Stimulated activated memory B cell treated with anti-CD40 and anti-IgM and Interleukin-4, amounts not matched to agents 10 μg/mL and 1 μg/mL and 100 μg/mL, for 72 hours (primary cell): Measurements from ENCODE around the gene IL1F10.
"Not testable (repeated sequence)": the region's sequence is repeated elsewhere in the genome, so short reads cannot be mapped to it uniquely, and the experiment has no call there.

ENCODE experiments used
- ATAC-seq: fragments of 150-1000 bp; cut with Tn5 transposase; 2 replicates; pipeline ENCODE4 v1.10.0; 2021
- H3K27ac Mint-ChIP-seq: one replicate; pipeline ENCODE4 v1.8.0; 2022; ENCODE audit warnings: mild to moderate bottlenecking, mixed read lengths
- H3K27me3 Mint-ChIP-seq: one replicate; pipeline ENCODE4 v1.8.0; 2022; ENCODE audit warnings: mixed read lengths
- H3K36me3 Mint-ChIP-seq: one replicate; pipeline ENCODE4 v1.8.0; 2022; ENCODE audit warnings: mixed read lengths
- H3K4me1 Mint-ChIP-seq: one replicate; pipeline ENCODE4 v1.8.0; 2022; ENCODE audit warnings: mixed read lengths
- H3K4me3 Mint-ChIP-seq: one replicate; pipeline ENCODE4 v1.8.0; 2022; ENCODE audit warnings: mild to moderate bottlenecking, moderate library complexity, mixed read lengths
- H3K9me3 Mint-ChIP-seq: one replicate; pipeline ENCODE4 v1.8.0; 2022; ENCODE audit warnings: mixed read lengths

IL1F10 gene

DNA sequence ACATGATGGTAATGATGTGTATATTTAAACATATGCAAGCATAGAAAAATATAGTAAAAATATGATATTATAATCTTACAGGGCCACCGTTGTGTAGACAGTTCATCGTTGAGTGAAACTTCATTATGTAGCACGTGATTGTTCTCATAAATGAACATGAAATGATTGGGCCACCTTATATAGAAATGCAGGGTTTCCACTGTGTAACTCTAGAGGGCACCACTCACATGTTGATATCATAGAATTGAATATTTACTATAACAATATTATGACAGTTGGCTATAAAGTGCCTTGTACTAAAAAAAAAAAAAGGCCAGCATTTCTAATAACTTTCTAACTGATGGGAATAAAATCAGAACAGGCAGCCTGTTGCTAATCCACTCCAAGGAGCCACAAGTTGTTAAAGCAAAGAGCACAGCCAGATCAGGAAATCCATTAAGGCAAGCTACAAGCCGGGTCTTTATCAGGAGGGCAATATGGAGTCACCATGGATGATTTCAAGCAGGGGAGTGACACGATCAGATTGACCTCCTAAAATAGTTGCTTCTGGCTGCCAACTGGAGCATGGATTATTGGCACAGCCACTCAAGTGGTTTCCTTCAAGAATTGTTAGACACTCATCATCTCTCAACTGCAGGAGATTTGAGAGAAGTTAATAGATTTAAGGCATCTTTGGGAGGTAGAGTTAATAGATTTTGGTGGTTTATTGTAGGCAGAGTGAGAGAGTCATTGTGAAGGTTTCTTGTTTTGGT lies 16.7 kb downstream of the IL1F10 start:
- Mint-ChIP-seq H3K4me1 (peaks cover 6% of the 10 kb centered on the region), H3K9me3 (no peaks in the 10 kb centered on the region), H3K27me3 (peaks cover 22% of the 10 kb centered on the region), H3K4me3 (no peak overlapping the region), H3K27ac (no peak overlapping the region), H3K36me3 (no peaks in the 10 kb centered on the region)
- no peak for ATAC-seq

DNA sequence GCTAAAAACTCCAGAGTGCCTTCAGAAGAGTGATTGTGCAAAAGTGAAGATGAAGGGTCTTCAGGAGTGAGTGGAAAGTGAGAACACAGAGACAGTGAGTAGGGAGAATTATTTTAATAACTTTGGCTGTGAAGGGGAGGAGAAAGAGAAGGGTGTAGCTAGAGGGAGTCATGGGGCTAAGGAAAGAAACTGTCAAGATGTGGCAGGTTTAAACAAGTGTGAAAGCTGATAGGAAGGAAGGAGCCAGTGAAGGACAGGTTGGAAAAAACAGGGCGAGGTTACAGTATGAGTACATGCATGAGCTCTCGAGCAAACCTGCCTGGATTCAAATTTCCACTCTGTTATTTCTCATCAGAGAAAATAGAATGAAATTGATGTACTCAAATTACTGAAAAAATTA lies 17.8 kb downstream of the IL1F10 start:
- no peak for ATAC-seq
- Mint-ChIP-seq H3K27ac (peak overlapping the region; percentile 18), H3K27me3 (peaks cover 22% of the 10 kb centered on the region), H3K4me3 (no peak overlapping the region), H3K9me3 (no peaks in the 10 kb centered on the region), H3K4me1 (peaks cover 6% of the 10 kb centered on the region), H3K36me3 (no peaks in the 10 kb centered on the region)

GRCh38 chr2:113088213-113088992 lies 20.6 kb downstream of the IL1F10 start:
- no peak overlapping the region for H3K27ac Mint-ChIP-seq
- no peak overlapping the region for H3K4me3 Mint-ChIP-seq
- H3K9me3 Mint-ChIP-seq, result no peaks in the 10 kb centered on the region
- H3K36me3 Mint-ChIP-seq, result no peaks in the 10 kb centered on the region
- peaks cover 13% of the 10 kb centered on the region for H3K27me3 Mint-ChIP-seq
- peaks cover 2% of the 10 kb centered on the region for H3K4me1 Mint-ChIP-seq
- ATAC-seq, result no peak

- Mint-ChIP-seq H3K27me3 (peaks cover 12% of the 10 kb centered on the region), H3K27ac (no peak overlapping the region), H3K4me1 (no peaks in the 10 kb centered on the region), H3K36me3 (peaks cover under 1% of the 10 kb centered on the region), H3K9me3 (no peaks in the 10 kb centered on the region), H3K4me3 (no peak overlapping the region)
- ATAC-seq, result peak; percentile 74
Observed at GRCh38 chr2:113089916-113090315, 22.1 kb downstream of the IL1F10 start.

- peaks cover 6% of the 10 kb centered on the region for H3K36me3 Mint-ChIP-seq
- H3K4me1 Mint-ChIP-seq, result no peaks in the 10 kb centered on the region
- H3K4me3 Mint-ChIP-seq, result no peak overlapping the region
- no peak for ATAC-seq
- H3K27ac Mint-ChIP-seq, result no peak overlapping the region
- H3K27me3 Mint-ChIP-seq, result peaks cover 9% of the 10 kb centered on the region
- peaks cover 5% of the 10 kb centered on the region for H3K9me3 Mint-ChIP-seq
Observed at GRCh38 chr2:113091231-113091896, 23.6 kb downstream of the IL1F10 start.

- no peak overlapping the region for H3K4me3 Mint-ChIP-seq
- H3K27me3 Mint-ChIP-seq, result peaks cover 9% of the 10 kb centered on the region
- H3K9me3 Mint-ChIP-seq, result peaks cover 5% of the 10 kb centered on the region
- H3K36me3 Mint-ChIP-seq, result peaks cover 6% of the 10 kb centered on the region
- no peak overlapping the region for H3K27ac Mint-ChIP-seq
- ATAC-seq, result no peak
- H3K4me1 Mint-ChIP-seq, result peaks cover 6% of the 10 kb centered on the region
Observed at GRCh38 chr2:113092864-113093612, 25.3 kb downstream of the IL1F10 start.

DNA sequence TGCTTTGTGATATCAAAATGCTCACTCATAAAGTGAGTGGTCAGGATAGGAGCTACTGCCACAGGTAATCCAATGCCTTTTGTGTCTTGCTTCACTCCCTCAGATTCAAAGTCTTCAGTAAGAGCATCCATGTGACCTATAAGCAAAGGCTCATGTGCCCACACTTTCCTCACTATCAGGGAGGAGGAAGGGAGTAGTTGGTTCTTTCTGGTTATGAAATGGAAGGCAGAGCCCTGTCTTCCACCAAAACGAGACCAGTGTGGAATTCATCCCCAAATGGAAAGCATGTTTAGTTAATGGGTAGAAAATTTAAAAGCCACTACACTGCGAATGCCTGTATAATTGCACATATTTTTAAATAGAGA lies 25.8 kb downstream of the IL1F10 start:
- Mint-ChIP-seq H3K4me3 (no peak overlapping the region), H3K27me3 (peaks cover 9% of the 10 kb centered on the region), H3K36me3 (peaks cover 6% of the 10 kb centered on the region), H3K4me1 (peaks cover 11% of the 10 kb centered on the region), H3K9me3 (peaks cover 5% of the 10 kb centered on the region), H3K27ac (no peak overlapping the region)
- ATAC-seq, result no peak

- not testable (repeated sequence) for H3K36me3 Mint-ChIP-seq, H3K27ac Mint-ChIP-seq, ATAC-seq, H3K4me3 Mint-ChIP-seq, H3K9me3 Mint-ChIP-seq, H3K27me3 Mint-ChIP-seq
- peaks cover 11% of the 10 kb centered on the region for H3K4me1 Mint-ChIP-seq
Observed at GRCh38 chr2:113096306-113096705, 28.5 kb downstream of the IL1F10 start.

DNA sequence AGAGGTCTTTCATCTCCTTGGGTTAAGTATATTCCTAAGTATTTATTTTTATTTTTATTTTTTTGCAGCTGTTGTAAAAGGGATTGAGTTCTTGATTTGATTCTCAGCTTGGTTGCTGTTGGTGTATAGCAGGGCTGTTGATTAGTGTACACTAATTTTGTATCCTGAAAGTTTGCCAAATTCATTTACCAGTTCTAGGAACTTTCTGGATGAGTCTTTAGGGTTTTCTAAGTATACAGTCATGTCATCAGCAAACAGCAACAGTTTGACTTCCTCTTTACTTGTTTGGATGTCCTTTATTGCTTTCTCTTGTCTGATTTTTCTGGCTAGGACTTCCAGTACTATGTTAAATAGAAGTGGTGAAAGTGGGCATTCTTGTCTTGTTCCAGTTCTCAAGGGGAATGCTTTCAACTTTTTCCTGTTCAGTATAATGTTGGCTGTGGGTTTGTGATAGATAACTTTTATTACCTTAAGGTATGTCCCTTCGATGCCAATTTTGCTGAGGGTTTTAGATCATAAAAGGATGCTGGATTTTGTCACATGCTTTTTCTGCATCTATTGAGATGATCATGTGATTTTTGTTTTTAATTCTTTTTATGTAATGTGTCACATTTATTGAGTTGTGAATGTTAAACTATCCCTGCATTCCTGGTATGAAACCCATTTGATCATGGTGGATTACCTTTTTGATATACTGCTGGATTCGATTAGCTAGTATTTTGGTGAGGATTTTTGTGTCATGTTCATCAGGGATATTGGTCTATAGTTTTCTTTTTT lies 29.3 kb downstream of the IL1F10 start:
- H3K27me3 Mint-ChIP-seq, H3K4me3 Mint-ChIP-seq, H3K9me3 Mint-ChIP-seq, ATAC-seq, H3K36me3 Mint-ChIP-seq, H3K27ac Mint-ChIP-seq: not testable (repeated sequence)
- H3K4me1 Mint-ChIP-seq, result peaks cover 11% of the 10 kb centered on the region

DNA sequence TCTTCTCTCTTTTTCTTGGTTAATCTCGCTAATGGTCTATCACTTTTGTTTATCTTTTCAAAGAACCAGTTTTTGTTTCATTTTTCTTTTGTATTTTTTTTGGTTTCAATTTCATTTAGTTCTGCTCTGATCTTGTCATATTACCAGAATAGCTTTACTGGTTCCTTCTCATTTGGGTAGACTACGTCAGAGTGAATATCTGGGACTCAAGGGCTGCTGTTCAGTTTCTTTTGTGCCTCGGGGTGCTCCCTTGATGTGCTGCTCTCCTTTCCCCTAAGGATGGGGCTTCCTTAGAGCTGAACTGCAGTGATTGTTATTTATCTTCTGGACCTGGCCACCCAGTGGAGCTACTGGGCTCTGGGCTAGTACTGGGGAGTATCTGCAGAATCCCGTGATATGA lies 30.3 kb downstream of the IL1F10 start:
- Mint-ChIP-seq H3K4me1 (peaks cover 12% of the 10 kb centered on the region), H3K9me3 (peaks cover 10% of the 10 kb centered on the region), H3K27ac (peak overlapping the region; percentile 72), H3K4me3 (peak overlapping the region; percentile 69), H3K36me3 (peaks cover 6% of the 10 kb centered on the region), H3K27me3 (peaks cover 9% of the 10 kb centered on the region)
- ATAC-seq, result peak; percentile 54

GRCh38 chr2:113098532-113098931 lies 30.8 kb downstream of the IL1F10 start:
- Mint-ChIP-seq H3K4me3 (no peak overlapping the region), H3K36me3 (peaks cover 6% of the 10 kb centered on the region), H3K9me3 (peaks cover 11% of the 10 kb centered on the region), H3K4me1 (peaks cover 17% of the 10 kb centered on the region), H3K27me3 (peaks cover 9% of the 10 kb centered on the region), H3K27ac (peak overlapping the region; percentile 72)
- no peak for ATAC-seq

DNA sequence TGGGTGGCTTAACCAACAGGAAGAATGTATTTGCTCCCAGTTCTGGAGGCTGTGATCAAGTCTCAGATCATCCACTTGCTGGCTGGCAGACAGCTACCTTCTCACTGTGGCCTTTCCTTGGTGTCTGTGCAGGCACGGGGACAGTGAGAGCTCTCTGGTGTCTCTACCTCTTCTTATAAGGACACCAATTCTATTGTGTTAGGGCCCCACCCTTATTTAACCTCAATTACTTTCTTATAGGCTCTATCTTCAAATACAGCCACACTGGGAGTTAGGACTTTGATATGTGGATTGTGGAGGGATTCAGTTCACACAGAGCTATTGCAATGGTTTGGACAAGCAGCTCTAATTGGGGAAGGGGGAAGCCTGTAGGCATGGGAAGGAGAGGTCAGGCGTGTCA lies 34.4 kb downstream of the IL1F10 start:
- no peak overlapping the region for H3K4me3 Mint-ChIP-seq
- peaks cover 6% of the 10 kb centered on the region for H3K9me3 Mint-ChIP-seq
- H3K36me3 Mint-ChIP-seq, result no peaks in the 10 kb centered on the region
- no peaks in the 10 kb centered on the region for H3K27me3 Mint-ChIP-seq
- no peak overlapping the region for H3K27ac Mint-ChIP-seq
- peaks cover 30% of the 10 kb centered on the region for H3K4me1 Mint-ChIP-seq
- ATAC-seq, result no peak

- no peak overlapping the region for H3K27ac Mint-ChIP-seq
- H3K4me3 Mint-ChIP-seq, result no peak overlapping the region
Observed at GRCh38 chr2:113103277-113103676, 35.5 kb downstream of the IL1F10 start.

DNA sequence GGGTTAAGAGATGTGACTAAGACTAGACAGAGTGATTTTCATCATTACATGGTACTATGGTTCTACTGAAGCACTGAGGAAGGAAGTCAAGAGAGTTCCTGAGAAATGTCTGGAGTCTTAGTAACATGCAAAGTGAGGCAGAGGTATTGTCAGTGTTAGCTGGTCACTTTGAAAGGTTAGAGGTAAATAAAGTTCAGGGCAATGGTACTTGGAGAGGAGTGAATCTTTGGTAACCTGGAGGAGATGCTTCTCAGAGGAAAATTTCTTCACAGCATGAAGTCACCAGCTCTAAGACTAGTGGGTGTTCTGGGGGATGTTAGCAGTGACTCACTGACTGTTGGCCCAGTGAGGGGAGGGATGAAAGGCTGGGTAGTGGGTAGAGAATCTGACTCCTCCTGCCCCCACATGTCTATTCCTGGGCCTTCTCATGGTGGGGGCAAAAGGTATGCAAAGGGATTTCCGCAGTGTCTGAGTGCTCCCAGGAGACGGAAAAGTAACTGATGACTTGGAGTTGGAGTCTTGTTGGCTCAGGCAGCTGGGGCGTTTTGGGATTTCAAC lies 36.4 kb downstream of the IL1F10 start:
- no peak overlapping the region for H3K4me3 Mint-ChIP-seq
- peak overlapping the region; percentile 28 for H3K27ac Mint-ChIP-seq
- no peaks in the 10 kb centered on the region for H3K36me3 Mint-ChIP-seq
- H3K4me1 Mint-ChIP-seq, result peaks cover 19% of the 10 kb centered on the region
- ATAC-seq, result peak; percentile 90
- H3K27me3 Mint-ChIP-seq, result peaks cover 11% of the 10 kb centered on the region
- peaks cover 6% of the 10 kb centered on the region for H3K9me3 Mint-ChIP-seq

More at GRCh38 chr2:113103277-113103676, 35.5 kb downstream of the IL1F10 start:
- Mint-ChIP-seq H3K36me3 (no peaks in the 10 kb centered on the region), H3K27me3 (peaks cover 3% of the 10 kb centered on the region), H3K4me1 (peaks cover 21% of the 10 kb centered on the region), H3K9me3 (peaks cover 6% of the 10 kb centered on the region)
- no peak for ATAC-seq
